ENCODE measurements around the gene KRT32.

The KRT32 gene

DNA sequence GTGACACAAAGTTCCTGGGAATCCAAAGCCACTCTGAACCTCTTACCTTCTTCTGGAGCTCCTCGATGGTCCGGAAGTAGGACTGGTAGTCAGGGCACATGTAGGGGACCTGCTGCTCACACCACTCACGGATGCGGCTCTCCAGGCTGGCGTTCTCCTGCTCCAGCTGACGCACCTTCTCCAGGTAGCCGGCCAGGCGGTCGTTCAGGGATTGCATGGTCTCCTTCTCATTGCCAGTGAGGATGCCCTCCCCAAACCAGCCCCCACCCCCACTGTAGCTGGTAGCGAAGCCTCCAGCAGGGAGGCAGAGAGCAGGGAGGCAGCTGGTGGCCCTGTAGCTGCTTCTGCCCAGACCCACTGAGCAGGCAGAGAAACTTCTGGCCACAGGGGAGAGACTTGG lies 13.4 kb upstream of the KRT32 start:
- no peaks in the 10 kb centered on the region for H3K4me1 ChIP-seq
- no peak overlapping the region for H3K4me2 ChIP-seq (ENCODE audit: low read length)
- H3K27ac ChIP-seq: no peak overlapping the region
- H3K9me3 ChIP-seq (ENCODE audit: control insufficient read depth, low read length): no peaks in the 10 kb centered on the region
- no peaks in the 10 kb centered on the region for H3K36me3 ChIP-seq (ENCODE audit: control insufficient read depth, insufficient read depth, low read length)
- H3K79me2 ChIP-seq: no peaks in the 10 kb centered on the region
- TF ChIP-seq CTCF (IDR thresholded peaks at IDR 0.05): no peak
- no peak overlapping the region for H3K9ac ChIP-seq
- no peaks in the 10 kb centered on the region for H3K27me3 ChIP-seq (ENCODE audit: control insufficient read depth, insufficient read depth, low read length)
- H3K4me3 ChIP-seq (ENCODE audit: low read depth, low read length): no peak overlapping the region
- no peak overlapping the region for H2AFZ ChIP-seq

- Histone ChIP-seq H2AFZ (no peak overlapping the region), H3K79me2 (no peaks in the 10 kb centered on the region), H3K4me3 (ENCODE audit: low read depth, low read length) (no peak overlapping the region), H3K4me2 (ENCODE audit: low read length) (no peak overlapping the region), H3K27ac (no peak overlapping the region), H3K9me3 (ENCODE audit: control insufficient read depth, low read length) (no peaks in the 10 kb centered on the region), H3K27me3 (ENCODE audit: control insufficient read depth, insufficient read depth, low read length) (no peaks in the 10 kb centered on the region), H3K4me1 (no peaks in the 10 kb centered on the region), H3K36me3 (ENCODE audit: control insufficient read depth, insufficient read depth, low read length) (no peaks in the 10 kb centered on the region), H3K9ac (no peak overlapping the region)
- TF ChIP-seq CTCF (IDR thresholded peaks at IDR 0.05): no peak
Observed at GRCh38 chr17:41480136-41480535, 12.9 kb upstream of the KRT32 start.

GRCh38 chr17:41478237-41478636 lies 11.1 kb upstream of the KRT32 start:
- Histone ChIP-seq H2AFZ (no peak overlapping the region), H3K27ac (no peak overlapping the region), H3K4me2 (ENCODE audit: low read length) (no peak overlapping the region), H3K79me2 (no peaks in the 10 kb centered on the region), H3K9me3 (ENCODE audit: control insufficient read depth, low read length) (no peaks in the 10 kb centered on the region), H3K4me1 (no peaks in the 10 kb centered on the region), H3K4me3 (ENCODE audit: low read depth, low read length) (no peak overlapping the region), H3K27me3 (ENCODE audit: control insufficient read depth, insufficient read depth, low read length) (no peaks in the 10 kb centered on the region), H3K36me3 (ENCODE audit: control insufficient read depth, insufficient read depth, low read length) (no peaks in the 10 kb centered on the region), H3K9ac (no peak overlapping the region)
- no peak for TF ChIP-seq CTCF (IDR thresholded peaks at IDR 0.05)

GRCh38 chr17:41476866-41477815 lies 10.0 kb upstream of the KRT32 start:
- no peaks in the 10 kb centered on the region for H3K4me1 ChIP-seq
- H3K9me3 ChIP-seq (ENCODE audit: control insufficient read depth, low read length): no peaks in the 10 kb centered on the region
- H3K27ac ChIP-seq: no peak overlapping the region
- no peaks in the 10 kb centered on the region for H3K36me3 ChIP-seq (ENCODE audit: control insufficient read depth, insufficient read depth, low read length)
- no peaks in the 10 kb centered on the region for H3K79me2 ChIP-seq
- no peak overlapping the region for H2AFZ ChIP-seq
- H3K27me3 ChIP-seq (ENCODE audit: control insufficient read depth, insufficient read depth, low read length): no peaks in the 10 kb centered on the region
- no peak for TF ChIP-seq CTCF (IDR thresholded peaks at IDR 0.05)
- H3K4me3 ChIP-seq (ENCODE audit: low read depth, low read length): no peak overlapping the region
- H3K9ac ChIP-seq: no peak overlapping the region
- no peak overlapping the region for H3K4me2 ChIP-seq (ENCODE audit: low read length)

- H3K9me3 ChIP-seq (ENCODE audit: control insufficient read depth, low read length): no peaks in the 10 kb centered on the region
- no peak overlapping the region for H3K4me3 ChIP-seq (ENCODE audit: low read depth, low read length)
- no peak overlapping the region for H2AFZ ChIP-seq
- H3K36me3 ChIP-seq (ENCODE audit: control insufficient read depth, insufficient read depth, low read length): no peaks in the 10 kb centered on the region
- H3K27ac ChIP-seq: no peak overlapping the region
- H3K79me2 ChIP-seq: no peaks in the 10 kb centered on the region
- TF ChIP-seq CTCF (IDR thresholded peaks at IDR 0.05): no peak
- H3K27me3 ChIP-seq (ENCODE audit: control insufficient read depth, insufficient read depth, low read length): no peaks in the 10 kb centered on the region
- H3K4me2 ChIP-seq (ENCODE audit: low read length): no peak overlapping the region
- H3K9ac ChIP-seq: no peak overlapping the region
- H3K4me1 ChIP-seq: no peaks in the 10 kb centered on the region
Observed at GRCh38 chr17:41475421-41475820, 8.2 kb upstream of the KRT32 start.
